HG02981 (cell line): ENCODE results near the gene HIGD2A.
"Not testable (repeated sequence)": the region's sequence is repeated elsewhere in the genome, so short reads cannot be mapped to it uniquely, and the experiment has no call there.

Experiments
- ATAC-seq: cut with Tn5 transposase; IDR thresholded peaks from one replicate; pipeline ENCODE4 v1.9.1; 2021; ENCODE audit warnings: mild to moderate bottlenecking, moderate library complexity; ENCODE audit not compliant: unreplicated experiment

HIGD2A gene

DNA sequence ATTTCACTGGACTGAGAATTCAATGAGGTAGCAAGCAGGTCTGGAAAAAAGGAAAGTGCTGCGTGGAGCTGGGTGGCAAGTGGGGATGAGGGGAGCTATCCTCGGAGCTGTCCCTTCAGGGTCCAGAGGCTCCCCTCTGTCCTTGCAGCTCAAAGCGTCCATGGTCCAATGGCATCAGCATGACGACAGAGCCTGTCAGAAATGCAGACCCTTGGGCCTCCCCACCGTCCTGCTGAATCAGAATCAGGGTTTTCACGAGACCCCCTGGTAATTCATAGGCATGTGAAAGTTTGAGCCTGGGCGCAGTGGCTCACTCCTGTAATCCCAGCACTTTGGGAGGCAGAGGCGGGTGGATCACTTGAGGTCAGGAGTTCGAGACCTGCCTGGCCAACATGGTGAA, 5.5 kb downstream of the HIGD2A start:
- ATAC-seq: no peak

DNA sequence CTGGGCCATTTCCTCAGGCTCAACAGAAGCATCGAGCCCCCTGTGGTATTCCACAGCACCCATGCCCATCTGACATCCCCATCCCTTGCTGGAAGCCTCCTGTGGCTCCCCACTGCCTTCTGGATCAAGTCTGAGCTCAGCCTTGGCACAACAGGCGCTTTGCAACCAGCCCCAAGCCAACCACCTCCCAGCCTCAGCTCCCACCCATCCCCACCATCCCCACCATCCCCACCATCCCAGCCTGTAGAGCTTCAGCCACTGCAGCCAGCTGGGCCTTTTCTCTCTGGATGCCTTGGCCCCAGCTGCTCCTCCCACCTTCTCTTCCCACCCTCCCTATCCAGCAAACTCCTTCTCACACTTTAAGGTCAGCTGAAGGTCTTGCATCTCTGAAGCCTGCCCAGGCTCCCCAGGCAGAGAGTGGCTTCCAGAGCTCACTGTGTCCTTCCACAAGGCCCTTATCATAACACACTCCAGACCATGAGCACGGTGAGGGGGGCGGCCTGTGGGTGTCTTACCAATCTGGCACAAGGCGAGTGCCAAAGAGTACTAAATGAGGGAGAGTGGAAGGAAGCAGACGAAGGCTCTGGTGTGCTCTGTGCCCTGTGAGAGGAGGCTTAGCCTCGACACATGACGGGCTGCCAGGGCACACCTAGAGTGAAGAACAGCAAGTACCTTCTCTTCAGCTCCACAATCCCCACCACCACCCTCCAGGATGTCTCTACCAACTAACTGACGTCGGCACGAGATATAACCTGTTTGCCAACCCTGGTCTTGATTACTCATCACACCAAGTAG, 6.5 kb downstream of the HIGD2A start:
- ATAC-seq: no peak

DNA sequence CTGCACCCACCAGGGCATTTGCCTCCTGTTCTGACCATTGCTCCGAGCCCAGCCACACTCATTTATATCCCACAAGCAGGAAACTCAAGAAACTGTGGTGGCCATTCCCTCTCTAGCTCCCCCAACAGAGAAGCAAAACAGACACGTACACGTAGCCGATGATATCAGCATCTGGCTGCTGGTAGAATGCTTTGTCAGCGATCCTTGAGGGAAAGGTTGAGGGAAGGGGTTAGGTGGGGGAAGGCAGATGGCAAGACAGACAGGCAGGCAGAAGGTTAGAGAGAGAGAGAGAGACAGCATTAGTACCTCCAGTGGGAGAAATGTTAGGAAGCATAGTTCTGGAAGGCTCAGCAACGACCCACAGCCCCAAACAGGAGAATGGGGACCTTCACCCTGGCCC, 7.8 kb downstream of the HIGD2A start:
- no peak for ATAC-seq

DNA sequence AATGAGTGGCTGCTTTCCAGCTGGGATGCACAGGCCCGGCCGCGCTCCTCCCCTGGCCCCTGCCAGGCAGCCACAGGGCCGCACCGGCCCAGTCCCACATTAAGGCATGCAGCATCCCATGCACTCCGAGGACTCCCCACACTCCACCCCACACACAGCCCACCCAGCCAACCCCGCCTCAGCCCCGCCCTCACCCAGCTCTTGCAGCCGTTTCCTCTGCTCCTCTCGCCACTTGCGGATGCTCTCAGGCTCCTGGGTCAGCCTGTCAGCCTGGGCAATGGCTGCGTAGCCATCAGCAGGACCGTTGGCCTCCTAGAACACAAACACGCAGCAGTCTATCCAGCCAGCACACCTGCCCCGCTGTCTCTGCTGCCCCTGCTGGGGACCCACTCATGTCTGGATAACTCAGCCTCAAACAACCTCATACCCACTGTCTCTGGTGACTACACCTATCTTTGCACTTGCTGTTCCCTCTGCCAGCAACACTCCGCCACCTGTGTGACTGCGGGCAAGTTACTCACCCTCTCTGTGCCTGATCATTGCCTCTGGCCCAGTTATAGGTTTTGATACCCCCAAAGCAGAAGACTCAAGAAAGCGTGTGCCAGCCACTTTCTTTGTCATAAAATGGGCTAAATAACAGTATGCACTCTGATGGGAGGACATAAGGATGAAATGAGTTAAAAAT, 9.3 kb downstream of the HIGD2A start:
- no peak for ATAC-seq

DNA sequence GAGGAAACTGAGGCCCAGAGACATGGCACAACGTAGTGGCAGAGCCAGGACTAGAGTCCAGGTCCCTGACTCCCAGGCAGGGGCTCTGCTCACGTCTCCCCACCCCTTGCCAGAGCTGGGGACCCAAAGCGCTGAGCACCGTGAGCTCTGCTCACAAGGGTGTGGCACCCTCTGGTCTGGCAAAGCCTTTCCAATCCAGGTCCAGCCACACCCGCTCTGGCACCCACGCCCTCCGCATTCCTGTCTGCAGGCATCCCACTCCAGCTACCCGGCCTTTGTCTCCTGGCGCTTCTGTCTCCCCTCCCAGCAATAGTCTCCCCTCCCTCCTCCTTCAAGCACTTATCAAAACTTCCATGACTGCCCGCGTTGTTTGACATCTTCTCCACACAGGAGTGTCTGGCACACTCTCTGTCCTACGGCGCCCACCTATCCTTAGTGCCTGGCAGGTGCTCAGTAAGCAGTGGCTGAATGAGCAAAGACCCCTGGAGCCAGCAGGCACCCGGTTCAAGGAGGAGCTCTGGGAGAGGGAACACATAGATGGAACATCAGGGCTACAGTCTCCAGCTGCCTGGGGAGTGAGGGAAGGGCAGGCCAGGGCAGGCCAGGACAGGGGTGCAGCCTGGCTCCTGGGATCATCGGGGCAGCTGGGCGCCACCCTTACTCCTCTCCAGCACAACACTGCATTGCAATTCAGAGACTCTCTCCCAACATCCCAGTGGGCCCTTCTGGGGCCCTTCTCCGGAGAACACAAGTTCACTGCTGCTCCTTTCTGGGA, 12.0 kb downstream of the HIGD2A start:
- no peak for ATAC-seq

DNA sequence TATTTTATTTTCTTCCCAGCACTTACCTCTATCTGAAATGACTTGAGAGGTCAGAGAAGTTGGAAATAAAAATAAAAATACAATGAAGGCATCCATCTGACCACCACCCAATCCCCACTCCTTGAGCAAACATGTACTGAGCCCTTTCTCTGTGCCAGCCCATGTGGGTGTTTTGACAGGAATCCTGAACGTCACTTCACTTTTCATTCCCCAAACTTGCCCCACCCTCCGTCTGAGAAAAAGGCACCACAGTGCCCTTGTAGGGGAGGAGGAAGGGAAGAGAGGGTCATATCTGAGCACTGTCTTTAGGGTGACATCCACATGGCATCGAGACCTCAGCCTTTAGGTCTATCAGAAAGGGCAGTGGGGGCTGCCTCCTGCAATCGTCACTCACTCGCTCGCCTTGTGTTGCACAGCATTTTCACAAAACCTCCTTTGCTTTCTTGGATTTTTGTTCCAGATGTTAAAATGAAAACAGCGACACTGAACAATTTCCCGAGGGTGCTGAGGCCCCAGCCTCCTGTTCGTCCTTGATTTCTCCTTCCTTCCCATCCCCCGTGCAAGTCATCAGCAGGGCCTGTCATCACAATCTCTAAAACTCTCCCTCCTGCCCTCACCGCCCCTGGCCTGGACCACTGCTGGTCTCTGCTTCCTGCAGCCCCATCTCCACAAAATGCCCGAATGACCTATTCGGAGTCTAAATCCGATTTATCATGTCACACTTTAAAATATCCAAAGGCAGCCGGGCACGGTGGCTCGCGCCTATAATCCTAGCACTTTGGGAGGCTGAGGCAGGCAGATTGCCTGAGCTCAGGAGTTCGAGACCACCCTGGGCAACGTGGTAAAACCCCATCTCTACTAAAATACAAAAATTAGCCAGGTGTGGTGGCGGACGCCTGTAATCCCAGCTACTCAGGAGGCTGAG, 13.0 kb downstream of the HIGD2A start:
- ATAC-seq: no peak

DNA sequence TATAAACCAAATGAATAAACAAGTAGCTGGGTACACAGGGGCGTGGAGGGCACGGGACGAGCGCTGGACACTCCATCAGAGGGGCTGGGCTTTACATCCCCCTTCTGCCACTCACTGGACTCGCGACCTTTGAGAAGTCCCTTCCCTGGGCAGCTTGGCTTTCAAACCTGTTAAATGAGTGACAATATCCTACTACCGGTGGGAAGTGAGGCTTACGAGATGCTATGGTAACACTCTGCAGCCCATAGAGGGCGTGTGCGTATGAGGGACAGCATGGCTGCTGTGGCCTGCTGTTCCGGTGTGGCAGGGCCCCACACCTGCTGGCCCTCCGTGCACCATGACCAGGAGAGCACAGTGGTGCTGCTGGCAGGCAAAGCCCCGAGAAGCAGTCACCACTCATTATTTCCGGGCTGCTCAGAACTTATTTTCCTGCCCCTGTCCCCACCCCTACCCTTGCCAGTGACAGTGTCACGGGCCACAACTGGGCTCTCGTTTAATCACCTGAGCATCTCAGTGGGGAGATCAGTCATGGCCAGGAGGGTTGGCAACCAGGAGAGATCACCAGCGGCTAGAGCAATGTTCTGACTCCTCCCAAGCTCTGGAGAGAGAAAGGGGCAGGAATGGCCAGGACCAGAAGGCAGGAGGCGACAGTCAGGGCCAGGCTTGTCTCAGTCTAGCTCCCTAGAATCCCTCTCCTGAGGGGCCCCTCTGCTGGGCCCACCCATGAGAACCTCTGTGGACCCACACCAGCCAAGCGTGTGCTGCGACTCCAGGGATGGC, 17.3 kb downstream of the HIGD2A start:
- no peak for ATAC-seq

DNA sequence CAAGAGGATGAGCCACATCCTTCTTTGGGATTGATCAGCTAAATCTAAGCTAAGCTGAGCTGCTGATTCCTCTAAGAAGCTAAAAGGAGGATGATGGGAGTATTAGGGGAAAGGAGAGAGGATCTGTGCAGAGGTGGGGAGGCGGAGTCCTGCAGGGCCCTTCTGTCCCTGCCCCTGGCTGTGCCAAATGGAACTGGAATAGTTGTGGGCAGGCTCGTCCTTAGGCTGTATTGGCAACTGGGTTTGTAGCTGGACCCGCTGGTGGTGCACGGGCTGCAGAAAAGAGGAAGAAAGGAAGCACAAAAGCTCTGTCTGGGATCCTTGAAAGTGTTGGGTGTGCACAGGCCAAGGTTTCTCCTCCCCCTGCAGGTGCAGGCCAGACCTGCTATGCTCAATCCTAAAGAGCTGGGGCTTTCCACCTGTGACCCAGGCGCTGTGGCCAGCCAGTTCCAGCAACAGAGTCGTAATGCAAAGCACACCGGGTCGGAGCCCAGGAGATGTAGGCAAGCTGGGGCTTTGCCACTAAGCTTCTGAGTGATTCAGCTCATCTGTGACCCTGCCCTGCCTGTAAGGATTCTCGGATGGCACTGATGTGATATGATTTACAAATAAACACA, 18.0 kb downstream of the HIGD2A start:
- ATAC-seq: no peak

DNA sequence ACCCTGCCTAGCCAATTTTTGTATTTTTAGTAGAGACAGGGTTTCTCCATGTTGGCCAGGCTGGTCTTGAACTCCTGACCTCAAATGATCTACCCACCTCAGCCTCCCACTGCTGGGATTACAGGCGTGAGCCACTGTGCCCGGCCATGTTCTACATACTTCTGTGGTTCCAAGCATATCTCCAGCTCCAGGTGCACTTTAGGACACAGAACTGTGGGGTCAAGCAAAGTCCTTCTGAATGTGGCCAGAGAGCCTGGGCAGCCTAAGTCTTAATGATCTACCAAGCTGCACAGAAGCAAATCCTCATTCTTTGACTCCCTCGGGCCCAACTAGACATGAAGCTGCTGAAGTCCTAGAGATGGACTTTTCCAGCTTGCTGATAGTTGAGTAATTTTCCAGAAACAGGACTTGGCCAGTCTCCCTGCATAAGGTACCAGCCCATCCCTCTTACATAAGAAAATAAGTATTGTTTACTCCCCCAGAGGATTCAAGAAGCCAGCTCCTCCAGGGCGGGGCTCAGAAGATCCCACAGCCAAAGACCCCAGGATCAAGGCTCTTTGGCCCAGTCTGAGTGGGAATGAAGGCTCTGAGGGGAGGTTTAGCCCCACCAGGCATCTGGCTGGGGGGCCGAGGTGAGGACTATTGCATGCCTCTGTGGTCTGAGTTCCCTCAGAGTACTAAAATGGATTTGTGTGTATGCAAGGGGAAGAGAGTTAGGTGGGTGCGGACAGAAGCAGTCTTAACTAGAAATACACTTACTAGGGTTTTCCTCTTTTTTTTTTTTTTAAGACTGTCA, 19.1 kb downstream of the HIGD2A start:
- no peak for ATAC-seq

DNA sequence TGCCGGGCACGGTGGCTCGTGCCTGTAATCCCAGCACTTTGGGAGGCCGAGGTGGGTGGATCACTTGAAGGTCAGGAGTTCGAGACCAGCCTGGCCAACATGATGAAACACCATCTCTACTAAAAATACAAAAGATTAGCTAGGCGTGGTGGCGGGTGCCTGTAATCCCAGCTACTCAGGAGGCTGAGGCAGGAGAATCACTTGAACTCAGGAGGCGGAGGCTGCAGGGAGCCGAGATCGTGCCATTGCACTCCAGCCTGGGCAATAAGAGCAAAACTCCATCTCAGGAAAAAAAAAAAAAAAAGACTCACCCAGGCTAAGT, 19.7 kb downstream of the HIGD2A start:
- not testable (repeated sequence) for ATAC-seq

DNA sequence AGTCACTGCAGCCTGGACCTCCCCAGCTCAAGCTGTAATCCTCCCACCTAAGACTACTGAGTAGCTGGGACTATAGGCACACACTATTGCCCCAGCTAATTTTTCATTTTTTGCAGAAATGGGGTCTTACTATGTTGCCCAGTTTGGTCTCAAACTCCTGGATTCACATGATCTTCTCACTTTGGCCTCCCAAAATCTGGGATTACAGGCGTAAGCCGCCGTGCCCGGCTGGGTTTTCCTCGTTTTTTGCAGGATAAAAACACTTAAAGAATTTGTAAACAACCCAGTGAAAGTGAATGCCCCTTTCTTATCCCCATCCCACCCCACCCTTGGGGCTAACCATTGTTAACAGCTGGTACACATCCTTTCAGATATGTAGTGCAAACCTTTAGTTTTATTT, 20.0 kb downstream of the HIGD2A start:
- ATAC-seq: no peak

DNA sequence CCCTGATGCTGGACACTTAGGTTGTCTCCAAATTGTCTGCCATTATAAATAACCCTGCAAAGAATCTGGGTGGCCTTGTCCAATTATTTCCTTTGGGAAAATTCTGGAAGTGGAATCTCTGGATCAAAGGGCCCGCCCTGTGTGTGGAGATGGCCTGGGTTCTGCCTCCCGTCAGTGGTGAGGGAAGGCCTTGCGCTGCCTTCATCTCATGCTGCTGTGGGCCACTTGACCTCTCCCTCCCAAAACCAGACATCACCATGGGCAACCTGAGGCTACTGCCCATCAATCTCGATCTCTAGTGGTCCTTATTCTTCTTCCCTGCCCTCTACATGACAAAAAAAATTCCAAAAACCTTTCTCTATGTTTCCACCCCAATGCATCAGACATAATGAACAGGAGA, 21.2 kb downstream of the HIGD2A start:
- ATAC-seq: no peak

DNA sequence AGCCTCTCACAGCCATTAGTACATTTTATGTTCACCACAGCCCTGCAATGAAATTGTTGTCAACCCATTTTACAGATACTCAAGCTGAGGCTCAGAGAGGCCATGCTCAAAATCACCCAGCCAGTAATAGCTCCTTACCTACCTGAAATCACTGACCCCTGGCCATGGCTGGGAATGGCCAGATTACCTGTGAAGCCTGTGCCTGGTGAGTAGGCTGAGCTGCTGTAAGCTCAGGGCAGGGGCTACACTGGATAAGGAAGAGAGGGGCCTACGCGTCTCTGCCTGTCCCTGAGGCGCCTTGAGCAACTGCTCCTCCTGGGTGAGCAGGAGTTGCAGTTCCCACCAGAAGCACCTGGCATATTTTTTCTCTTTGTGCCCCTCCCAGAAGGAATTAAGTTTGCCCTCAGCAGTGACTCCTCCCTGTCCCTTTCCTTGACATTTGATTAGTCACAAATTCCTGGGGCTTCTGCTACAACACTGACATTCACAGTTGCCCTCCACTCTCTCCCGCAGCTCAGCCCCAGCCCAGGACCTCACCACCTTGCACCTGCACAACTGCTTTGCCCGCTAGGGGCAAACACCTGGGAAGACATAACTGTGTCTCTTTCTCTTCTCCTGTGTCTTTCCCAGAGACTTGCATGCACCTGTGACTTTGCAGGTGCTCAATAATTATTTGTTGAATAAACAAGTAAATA, 22.1 kb downstream of the HIGD2A start:
- no peak for ATAC-seq

DNA sequence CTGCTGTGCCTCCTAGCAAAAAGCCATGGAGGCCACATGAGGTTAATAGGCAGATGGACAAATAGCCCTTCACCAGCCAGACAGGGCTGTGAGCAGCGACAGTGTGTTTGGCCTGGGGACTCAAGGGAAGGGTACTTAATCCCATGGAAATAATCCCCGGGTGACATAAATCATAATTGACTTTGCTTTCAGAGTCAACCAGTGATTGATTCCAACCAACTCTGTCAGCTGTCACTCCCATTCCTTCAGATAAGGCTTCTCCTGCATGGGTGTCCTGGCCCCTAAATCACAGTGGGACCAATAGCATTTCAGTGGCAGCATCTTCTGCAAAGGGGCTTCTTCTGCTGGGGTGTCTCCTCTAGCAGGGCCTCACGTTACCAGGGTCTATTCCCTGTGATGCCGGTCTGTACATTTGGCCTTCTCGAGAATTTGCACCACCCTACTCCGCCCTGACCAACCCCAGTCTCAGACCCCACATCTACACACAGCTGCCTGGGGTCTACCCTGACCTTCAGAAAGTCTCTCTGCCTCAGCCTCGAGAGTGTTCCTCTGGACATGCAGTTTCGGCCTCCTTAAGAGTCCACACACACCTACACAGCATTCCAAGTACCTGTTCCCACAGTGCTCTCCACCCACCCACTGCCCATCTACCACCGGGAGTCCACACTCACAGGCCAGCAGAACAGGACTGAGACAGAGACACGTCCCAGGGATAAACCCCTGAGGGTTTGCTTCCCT, 24.1 kb downstream of the HIGD2A start:
- ATAC-seq: no peak

DNA sequence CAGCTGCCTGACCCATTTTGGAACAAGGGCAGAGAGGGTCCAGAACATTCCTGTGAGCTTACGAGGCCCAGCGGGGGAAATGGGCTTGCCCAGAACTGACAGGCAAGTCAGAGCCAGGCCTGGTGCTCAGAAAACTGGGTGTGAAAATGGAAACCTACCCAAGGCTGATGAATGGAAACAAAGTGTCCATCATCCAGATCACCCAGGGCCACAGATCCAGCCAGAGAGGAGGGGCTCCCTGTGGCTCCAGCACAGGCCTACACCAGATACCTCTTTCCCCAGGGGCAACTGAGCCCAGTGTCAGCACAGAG, 24.7 kb downstream of the HIGD2A start:
- ATAC-seq: no peak

DNA sequence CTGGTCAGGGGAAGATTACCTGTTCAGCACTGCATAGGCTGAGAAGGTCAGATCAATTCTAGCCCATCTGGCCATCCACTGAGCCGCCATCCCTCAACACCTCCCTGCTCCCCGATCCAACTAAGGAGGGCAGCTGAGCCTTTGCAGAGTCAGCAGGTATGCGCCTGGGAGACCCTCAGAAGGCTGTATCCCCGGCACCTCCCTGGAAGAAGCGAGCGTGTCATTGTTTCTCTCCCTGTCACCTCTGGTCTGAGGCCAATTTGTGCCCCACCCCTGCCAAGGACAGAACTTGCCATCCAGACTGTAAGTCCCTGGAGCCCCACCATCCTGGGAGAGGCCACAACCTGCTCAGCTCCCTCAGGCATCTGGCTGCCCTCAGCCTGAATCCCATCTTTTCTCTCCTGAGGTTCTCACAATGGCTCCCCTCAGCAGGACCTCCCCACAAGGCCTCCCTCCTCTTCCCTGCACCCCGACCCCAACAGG, 25.2 kb downstream of the HIGD2A start:
- ATAC-seq: no peak

DNA sequence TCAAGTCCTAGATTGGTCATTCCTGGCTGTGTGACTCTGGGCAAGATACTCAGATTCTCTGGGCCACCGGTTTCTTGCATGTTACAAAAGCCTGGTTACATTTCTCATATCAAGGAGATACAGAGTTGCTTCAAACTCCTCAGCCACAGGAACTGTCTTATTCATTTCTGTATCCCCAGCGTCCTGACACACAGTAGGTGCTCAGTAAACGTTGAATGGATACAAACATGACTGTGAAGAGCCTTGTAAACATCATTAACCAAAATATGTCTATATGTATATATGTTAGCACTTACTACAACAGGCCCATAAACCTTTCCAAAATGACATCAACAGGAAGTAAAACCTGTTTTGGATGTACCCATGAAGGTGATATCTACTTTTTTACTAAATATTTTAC, 26.2 kb downstream of the HIGD2A start:
- no peak for ATAC-seq
